Effector memory CD8-positive, alpha-beta T cell (primary cell): Measurements from ENCODE around the gene VPS13D.
"Not testable (repeated sequence)": the region's sequence is repeated elsewhere in the genome, so short reads cannot be mapped to it uniquely, and the experiment has no call there.

Experiments
- ATAC-seq: fragments of 150-1000 bp; cut with Tn5 transposase; replicated peaks from 2 replicates; pipeline ENCODE4 v1.10.0; 2021; ENCODE audit warnings: mild to moderate bottlenecking, moderate library complexity
- DNase-seq, 3 experiments: peaks; one replicate each; pipeline ENCODE4 v3.0.0; 2021
- H3K27ac Mint-ChIP-seq, 2 donors: one replicate each; pipeline ENCODE4 v1.8.0; 2022; ENCODE audit warnings: mild to moderate bottlenecking in 2 of 2, mixed read lengths in 2 of 2, moderate library complexity in 2 of 2
- H3K27me3 Mint-ChIP-seq, 2 donors: one replicate each; pipeline ENCODE4 v1.8.0; 2022; ENCODE audit warnings: mixed read lengths in 2 of 2
- H3K36me3 Mint-ChIP-seq: one replicate; pipeline ENCODE4 v1.8.0; 2022; ENCODE audit warnings: mild to moderate bottlenecking, moderate library complexity, mixed read lengths; ENCODE audit not compliant: insufficient read depth
- H3K4me1 Mint-ChIP-seq, 2 donors: one replicate each; pipeline ENCODE4 v1.8.0; 2022; ENCODE audit warnings: low read depth in 2 of 2, mixed read lengths in 2 of 2
- H3K4me3 Mint-ChIP-seq, 2 donors: one replicate each; pipeline ENCODE4 v1.8.0; 2022; ENCODE audit warnings: mild to moderate bottlenecking in 2 of 2, mixed read lengths in 2 of 2, moderate library complexity in 2 of 2
- H3K9me3 Mint-ChIP-seq, 2 donors: one replicate each; pipeline ENCODE4 v1.8.0; 2022; ENCODE audit warnings: mixed read lengths in 2 of 2

Gene VPS13D

DNA sequence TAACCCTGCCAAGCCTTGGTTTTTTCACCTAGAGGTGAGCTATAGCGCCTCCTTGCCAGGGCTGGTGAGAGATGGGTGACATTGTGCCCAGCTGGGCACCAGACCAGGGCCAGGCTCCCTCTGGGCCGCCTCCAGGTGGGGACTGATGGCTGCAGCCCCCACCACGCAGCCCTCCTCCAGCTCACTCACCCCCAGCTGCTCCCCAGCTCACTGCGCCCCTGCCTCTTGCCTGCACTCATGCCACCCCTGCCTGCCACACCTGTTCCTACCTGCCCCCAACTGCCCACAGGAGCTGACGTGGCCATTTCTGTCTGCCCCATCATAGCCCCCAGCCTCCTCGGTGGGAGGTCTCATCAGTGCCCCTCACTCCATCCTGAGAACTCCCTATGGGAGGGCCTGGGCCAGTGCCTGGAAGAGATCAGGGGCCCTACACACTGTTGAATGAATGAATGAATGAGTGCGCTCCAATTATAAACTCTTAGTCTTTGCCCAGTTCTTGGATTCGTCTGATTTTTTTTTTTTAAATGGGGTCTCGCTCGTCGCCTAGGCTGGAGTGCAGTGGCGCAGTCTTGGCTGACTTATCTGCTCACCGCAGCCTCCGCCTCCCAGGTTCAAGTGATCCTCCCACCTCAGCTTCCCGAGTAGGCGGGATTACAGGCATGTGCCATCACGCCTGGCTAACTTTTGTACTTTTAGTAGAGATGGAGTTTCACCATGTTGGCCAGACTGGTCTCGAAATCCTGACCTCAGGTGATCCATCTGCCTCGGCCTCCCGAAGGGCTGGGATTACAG is 26.4 kb upstream of the VPS13D start:
- H3K27me3 Mint-ChIP-seq: no peaks in the 10 kb centered on the region
- H3K9me3 Mint-ChIP-seq: no peaks in the 10 kb centered on the region
- ATAC-seq (no peak), DNase-seq (no peak)
- H3K27ac Mint-ChIP-seq: peak overlapping the region; percentile 94
- peaks cover 78% of the 10 kb centered on the region for H3K36me3 Mint-ChIP-seq
- H3K4me3 Mint-ChIP-seq: peak overlapping the region; percentile 57 to 60
- H3K4me1 Mint-ChIP-seq: peaks cover 54 to 62% of the 10 kb centered on the region in 2 donors

DNA sequence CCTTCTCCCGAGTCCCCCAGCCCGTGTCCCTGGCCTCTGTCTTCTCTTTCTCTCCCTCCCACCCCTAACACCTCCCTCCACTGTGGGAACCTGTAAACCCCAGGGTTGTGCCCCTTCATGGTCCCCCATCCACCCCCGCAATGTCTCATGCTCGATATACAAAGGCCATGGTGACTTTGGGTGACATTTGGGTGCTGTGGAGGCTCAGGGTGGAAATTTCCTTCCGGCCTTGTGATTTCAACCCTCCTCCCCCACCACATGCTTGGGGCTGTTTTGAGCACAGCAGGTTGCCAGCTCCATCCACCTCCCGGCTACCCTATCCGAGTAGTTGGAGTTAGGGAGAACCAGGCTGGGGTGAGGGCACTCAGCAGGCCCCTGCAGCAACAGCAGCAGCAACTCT is 25.7 kb upstream of the VPS13D start:
- H3K27me3 Mint-ChIP-seq: no peaks in the 10 kb centered on the region
- no peaks in the 10 kb centered on the region for H3K9me3 Mint-ChIP-seq
- DNase-seq (peak in 2 of 3 experiments; percentile 22 to 25), ATAC-seq (peak; percentile 14)
- H3K4me3 Mint-ChIP-seq: peak overlapping the region; percentile 57 to 60
- peaks cover 81% of the 10 kb centered on the region for H3K36me3 Mint-ChIP-seq
- peak overlapping the region; percentile 94 for H3K27ac Mint-ChIP-seq
- H3K4me1 Mint-ChIP-seq: peaks cover 61 to 66% of the 10 kb centered on the region in 2 donors

DNA sequence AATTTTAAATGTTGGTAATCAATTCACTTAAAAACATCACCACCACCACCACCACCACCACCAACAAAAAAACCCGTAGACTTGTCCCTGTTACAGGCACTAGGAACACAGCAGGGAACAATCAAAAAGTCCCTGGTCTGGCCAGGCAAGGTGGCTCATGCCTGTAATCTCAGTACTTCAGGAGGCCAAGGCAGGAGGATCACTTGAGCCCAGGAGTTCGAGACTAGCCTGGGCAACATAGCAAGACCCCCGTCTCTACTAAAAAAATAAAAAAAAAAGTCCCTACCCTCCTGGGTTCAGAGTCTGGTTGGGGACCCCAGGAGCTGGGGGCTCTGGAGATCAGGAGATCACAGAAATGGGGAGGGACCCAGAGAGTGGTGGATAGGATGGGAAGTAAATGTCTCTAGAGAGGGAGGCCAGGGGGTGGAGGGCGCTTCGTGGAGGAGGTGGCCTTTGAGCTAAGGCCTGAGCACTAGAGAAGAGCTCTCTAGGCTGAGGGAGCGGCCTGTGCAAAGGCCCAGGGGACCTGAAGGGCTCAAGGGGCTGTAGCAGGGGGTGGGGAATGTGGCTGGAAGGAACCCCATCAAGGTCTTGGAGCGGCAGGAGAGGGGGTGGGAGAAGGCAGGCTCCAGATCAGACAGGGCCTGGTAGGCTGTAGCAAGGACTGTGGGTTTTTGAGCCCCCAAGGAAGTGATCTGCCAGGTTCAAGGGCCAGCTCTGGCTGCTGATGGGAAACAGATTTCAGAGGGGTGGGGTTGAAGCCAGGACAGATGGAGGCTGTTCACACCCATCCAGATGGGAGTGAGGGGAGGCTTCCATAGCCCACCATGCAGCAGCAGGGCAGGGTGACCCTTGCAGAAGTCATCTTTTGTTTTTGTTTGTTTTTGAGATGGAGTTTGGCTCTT is 24.8 kb upstream of the VPS13D start:
- ATAC-seq (no peak), DNase-seq (no peak)
- no peaks in the 10 kb centered on the region for H3K27me3 Mint-ChIP-seq
- H3K4me3 Mint-ChIP-seq: peak overlapping the region; percentile 57 to 60
- peaks cover 64 to 68% of the 10 kb centered on the region in 2 donors for H3K4me1 Mint-ChIP-seq
- H3K36me3 Mint-ChIP-seq: peaks cover 75% of the 10 kb centered on the region
- peak overlapping the region; percentile 94 for H3K27ac Mint-ChIP-seq
- H3K9me3 Mint-ChIP-seq: no peaks in the 10 kb centered on the region

DNA sequence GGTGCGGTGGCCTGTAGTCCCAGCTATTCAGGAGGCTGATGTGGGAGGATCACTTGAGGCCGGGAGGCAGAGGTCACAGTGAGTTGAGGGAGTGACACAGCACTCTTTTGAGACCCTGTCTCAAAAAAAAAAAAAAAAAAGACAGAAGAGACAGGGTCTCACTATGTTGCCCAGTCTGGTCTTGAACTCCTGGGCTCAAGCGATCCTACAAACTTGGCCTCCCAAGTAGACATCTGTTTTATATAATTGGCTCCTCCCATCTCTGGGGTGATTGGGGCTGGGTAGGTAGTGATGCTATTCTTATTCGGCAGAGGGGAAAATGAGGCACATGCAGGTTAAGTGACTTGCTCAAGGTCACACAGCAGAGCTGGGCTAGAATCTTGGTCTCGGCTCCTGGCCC is 23.6 kb upstream of the VPS13D start:
- no peaks in the 10 kb centered on the region for H3K27me3 Mint-ChIP-seq
- ATAC-seq (no peak), DNase-seq (no peak)
- H3K4me3 Mint-ChIP-seq: no peak overlapping the region
- H3K27ac Mint-ChIP-seq: peak overlapping the region; percentile 94
- H3K4me1 Mint-ChIP-seq: peaks cover 67 to 68% of the 10 kb centered on the region in 2 donors
- peaks cover 62% of the 10 kb centered on the region for H3K36me3 Mint-ChIP-seq
- no peaks in the 10 kb centered on the region for H3K9me3 Mint-ChIP-seq

DNA sequence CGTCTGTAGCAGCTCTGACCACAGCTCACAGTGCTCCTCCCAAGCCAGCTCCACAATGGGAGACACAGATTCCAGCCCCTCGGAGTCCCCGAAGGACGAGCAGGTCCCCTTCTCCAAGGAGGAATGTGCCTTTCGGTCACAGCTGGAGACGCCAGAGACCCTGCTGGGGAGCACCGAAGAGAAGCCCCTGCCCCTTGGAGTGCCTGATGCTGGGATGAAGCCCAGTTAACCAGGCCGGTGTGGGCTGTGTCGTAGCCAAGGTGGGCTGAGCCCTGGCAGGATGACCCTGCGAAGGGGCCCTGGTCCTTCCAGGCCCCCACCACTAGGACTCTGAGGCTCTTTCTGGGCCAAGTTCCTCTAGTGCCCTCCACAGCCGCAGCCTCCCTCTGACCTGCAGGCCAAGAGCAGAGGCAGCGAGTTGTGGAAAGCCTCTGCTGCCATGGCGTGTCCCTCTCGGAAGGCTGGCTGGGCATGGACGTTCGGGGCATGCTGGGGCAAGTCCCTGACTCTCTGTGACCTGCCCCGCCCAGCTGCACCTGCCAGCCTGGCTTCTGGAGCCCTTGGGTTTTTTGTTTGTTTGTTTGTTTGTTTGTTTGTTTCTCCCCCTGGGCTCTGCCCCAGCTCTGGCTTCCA is 22.9 kb upstream of the VPS13D start:
- ATAC-seq: no peak
- no peak for DNase-seq
- no peak overlapping the region for H3K4me3 Mint-ChIP-seq
- H3K9me3 Mint-ChIP-seq: no peaks in the 10 kb centered on the region
- H3K36me3 Mint-ChIP-seq: peaks cover 56% of the 10 kb centered on the region
- H3K27ac Mint-ChIP-seq: peak overlapping the region in 1 of 2 donors; percentile 93
- H3K4me1 Mint-ChIP-seq: peaks cover 61 to 63% of the 10 kb centered on the region in 2 donors
- no peaks in the 10 kb centered on the region for H3K27me3 Mint-ChIP-seq

DNA sequence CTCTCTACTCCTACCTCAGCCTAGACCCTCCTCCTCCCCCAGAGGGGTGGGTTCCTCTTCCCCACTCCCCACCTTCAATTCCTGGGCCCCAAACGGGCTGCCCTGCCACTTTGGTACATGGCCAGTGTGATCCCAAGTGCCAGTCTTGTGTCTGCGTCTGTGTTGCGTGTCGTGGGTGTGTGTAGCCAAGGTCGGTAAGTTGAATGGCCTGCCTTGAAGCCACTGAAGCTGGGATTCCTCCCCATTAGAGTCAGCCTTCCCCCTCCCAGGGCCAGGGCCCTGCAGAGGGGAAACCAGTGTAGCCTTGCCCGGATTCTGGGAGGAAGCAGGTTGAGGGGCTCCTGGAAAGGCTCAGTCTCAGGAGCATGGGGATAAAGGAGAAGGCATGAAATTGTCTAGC is 21.6 kb upstream of the VPS13D start:
- H3K4me1 Mint-ChIP-seq: peaks cover 55 to 56% of the 10 kb centered on the region in 2 donors

DNA sequence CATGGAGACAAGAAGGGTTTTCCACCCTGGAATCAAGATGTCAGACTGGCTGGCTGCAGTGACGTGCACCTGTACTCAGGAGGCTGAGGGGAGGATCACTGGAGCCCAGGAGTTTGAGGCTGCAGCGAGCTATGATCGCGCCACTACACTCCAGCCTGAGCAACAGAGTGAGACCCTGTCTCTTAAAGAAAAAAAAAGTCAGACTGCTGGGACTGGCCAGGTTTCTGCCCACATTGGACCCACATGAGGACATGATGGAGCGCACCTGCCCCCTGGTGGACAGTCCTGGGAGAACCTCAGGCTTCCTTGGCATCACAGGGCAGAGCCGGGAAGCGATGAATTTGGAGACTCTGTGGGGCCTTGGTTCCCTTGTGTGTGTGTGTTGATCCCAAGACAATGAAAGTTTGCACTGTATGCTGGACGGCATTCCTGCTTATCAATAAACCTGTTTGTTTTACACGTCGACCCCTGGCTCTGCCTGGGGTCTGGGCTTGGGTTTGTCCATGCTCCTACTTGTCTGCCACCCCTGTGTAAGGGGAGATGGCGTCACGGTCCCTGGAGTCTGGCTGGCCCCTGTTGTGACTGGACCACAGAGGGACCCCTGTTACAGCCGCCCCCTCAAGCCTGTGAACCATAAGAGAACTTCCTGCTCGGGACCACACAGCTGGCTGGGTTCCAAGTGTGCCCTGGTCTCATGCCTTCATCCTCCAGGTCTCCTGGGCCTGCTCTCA is 20.9 kb upstream of the VPS13D start:
- Mint-ChIP-seq H3K4me3 (peak overlapping the region; percentile 27 to 49), H3K27me3 (no peaks in the 10 kb centered on the region), H3K27ac (peak overlapping the region; percentile 82 to 93), H3K9me3 (no peaks in the 10 kb centered on the region), H3K36me3 (peaks cover 40% of the 10 kb centered on the region), H3K4me1 (peaks cover 49 to 50% of the 10 kb centered on the region in 2 donors)
- DNase-seq (peak; percentile 85 to 91 (median 89)), ATAC-seq (peak; percentile 72)

More for the DNA sequence above, 21.6 kb upstream of the VPS13D start:
- H3K36me3 Mint-ChIP-seq: peaks cover 47% of the 10 kb centered on the region
- H3K9me3 Mint-ChIP-seq: no peaks in the 10 kb centered on the region
- no peaks in the 10 kb centered on the region for H3K27me3 Mint-ChIP-seq
- no peak for DNase-seq
- H3K27ac Mint-ChIP-seq: peak overlapping the region; percentile 82 to 93
- peak overlapping the region; percentile 27 to 49 for H3K4me3 Mint-ChIP-seq
- no peak for ATAC-seq

DNA sequence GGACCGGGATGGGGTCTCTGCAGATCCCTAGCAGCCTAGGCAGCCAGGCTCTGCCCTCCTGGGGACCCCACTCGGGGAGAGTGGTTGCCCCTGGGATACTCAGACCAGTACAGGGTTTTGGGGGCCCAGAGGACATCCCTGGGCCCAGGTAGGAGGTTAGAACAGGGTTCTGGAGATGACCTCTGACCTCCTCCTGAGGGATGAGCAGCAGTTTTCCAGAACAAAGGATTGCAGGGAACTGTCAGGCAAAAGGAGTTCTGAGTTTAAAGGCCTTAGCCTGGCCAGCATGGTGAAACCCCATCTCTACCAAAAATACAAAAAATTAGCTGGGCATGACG is 20.4 kb upstream of the VPS13D start:
- no peak for DNase-seq
- Mint-ChIP-seq H3K9me3 (no peaks in the 10 kb centered on the region), H3K27ac (peak overlapping the region in 1 of 2 donors; percentile 93), H3K4me3 (peak overlapping the region; percentile 27 to 49), H3K36me3 (peaks cover 39% of the 10 kb centered on the region), H3K27me3 (no peaks in the 10 kb centered on the region), H3K4me1 (peaks cover 44% of the 10 kb centered on the region in 2 donors)
- ATAC-seq: no peak

DNA sequence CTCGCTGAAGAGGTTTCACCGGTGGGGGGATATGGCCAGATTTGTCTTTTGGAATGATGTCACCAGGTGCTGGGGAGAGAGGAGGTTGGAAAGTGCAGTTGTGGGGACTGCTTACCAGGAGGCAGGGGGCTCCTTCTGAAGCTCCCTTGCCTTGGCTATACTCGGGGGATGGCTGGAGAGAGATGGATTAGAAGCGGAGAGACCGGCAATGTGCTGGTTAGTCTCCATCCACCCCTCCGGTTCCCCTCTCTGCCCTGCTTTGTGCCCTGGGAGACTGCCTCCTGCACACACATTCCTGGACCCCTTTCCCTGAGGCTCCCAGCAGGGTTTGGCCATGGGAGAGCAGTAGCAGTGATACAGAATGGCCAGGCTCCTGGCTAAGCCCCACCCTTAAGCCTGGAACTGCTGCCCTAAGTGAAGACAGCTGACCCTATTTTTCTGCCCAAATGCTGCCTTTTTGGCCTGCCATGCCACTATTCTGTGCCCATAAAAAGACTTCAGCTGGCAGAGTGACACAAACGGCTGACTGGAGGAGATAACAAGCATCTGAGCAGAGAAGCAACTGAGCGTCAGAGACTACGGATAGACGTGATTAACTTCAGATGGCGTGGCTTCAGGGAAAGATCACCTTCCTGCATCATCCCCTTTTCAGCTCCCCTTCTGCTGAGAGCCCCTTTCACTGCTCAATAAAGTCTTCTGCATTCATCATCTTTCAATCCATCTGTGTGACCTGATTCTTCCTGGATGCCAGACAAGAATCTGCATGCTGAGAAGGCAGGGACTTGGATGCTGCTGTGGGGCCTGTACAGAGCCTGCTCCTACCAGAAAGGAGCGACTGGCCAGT is 14.5 kb upstream of the VPS13D start:
- no peak for DNase-seq
- Mint-ChIP-seq H3K27me3 (peaks cover 0 to 7% of the 10 kb centered on the region in 2 donors), H3K4me3 (no peak overlapping the region), H3K9me3 (no peaks in the 10 kb centered on the region), H3K27ac (no peak overlapping the region), H3K4me1 (peaks cover 18 to 19% of the 10 kb centered on the region in 2 donors), H3K36me3 (no peaks in the 10 kb centered on the region)
- no peak for ATAC-seq

DNA sequence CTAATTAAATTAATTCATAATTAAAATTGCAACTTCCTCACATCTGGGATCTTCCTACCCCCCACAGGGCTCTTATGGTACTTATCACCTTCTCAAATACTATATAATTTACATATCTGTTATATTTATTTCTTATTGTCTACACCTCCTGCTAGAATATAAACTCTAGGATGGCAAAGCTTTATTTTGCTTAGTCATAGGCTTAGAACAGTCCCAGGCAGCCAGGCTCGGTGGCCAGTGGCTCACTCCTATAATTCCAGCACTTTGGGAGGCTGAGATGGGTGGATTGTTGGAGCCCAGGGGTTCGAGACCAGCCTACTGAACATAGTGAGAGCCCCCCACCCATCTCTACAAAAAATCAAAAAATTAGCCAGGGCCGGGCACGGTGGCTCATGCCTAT is 10.0 kb upstream of the VPS13D start:
- no peaks in the 10 kb centered on the region for H3K9me3 Mint-ChIP-seq
- no peak overlapping the region for H3K4me3 Mint-ChIP-seq
- peaks cover 4 to 6% of the 10 kb centered on the region in 2 donors for H3K4me1 Mint-ChIP-seq
- H3K27me3 Mint-ChIP-seq: peaks cover 0 to 7% of the 10 kb centered on the region in 2 donors
- no peak overlapping the region for H3K27ac Mint-ChIP-seq
- ATAC-seq (no peak), DNase-seq (no peak)
- no peaks in the 10 kb centered on the region for H3K36me3 Mint-ChIP-seq

DNA sequence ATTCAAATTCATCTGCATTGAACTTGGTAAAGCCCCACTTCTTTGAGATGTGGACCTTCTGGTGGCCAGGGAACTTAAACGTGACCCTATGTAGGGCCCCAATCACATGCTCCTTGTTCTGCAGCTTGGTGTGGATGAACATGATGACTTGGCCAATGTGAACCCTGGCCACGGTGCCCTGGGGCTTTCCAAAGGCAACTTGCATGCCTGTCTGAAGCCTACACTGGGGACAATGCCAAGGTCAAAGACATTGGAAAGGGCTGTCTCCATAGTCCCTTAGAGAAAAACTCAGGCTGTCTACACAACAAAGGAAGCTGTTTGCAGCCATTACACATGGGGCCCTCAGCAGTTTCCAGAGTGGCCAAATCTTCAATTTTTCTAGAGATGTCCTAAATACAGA is 8.9 kb upstream of the VPS13D start:
- Mint-ChIP-seq H3K27me3 (peaks cover 0 to 6% of the 10 kb centered on the region in 2 donors), H3K4me1 (peaks cover 4 to 6% of the 10 kb centered on the region in 2 donors), H3K9me3 (no peaks in the 10 kb centered on the region), H3K36me3 (no peaks in the 10 kb centered on the region), H3K27ac (no peak overlapping the region), H3K4me3 (no peak overlapping the region)
- ATAC-seq (no peak), DNase-seq (no peak)

DNA sequence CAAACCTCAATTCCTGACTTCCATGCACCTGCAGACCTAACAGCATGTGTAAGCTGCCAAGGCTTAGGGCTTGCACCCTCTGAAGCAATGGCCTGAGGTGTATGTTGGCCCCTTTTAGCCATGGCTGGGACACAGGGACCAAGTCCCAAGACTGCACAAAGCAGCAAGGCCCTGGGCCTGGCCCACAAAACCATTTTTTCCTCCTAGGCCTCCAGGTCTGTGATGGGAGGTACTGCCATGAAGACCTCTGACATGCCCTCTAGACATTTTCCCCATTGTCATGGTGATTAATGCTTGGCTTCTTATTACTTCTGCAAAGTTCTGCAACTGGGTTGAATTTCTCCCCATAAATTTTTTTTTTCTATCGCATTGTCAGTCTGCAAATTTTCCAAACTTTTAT is 7.1 kb upstream of the VPS13D start:
- not testable (repeated sequence) for H3K4me3 Mint-ChIP-seq, DNase-seq, H3K27ac Mint-ChIP-seq, H3K4me1 Mint-ChIP-seq, ATAC-seq, H3K9me3 Mint-ChIP-seq, H3K27me3 Mint-ChIP-seq, H3K36me3 Mint-ChIP-seq
